Parathyroid adenoma (tissue), 2 donors: ENCODE data around the gene VOPP1.

Experiments
- H2AFZ ChIP-seq: fragments of 300-600 bp; sonication (generic); one replicate; pipeline ENCODE4 v1.7.0; 2017; ENCODE audit warnings: antibody characterized with exemption, mild to moderate bottlenecking
- H3K27ac ChIP-seq: fragments of 300-600 bp; sonication (generic); one replicate; pipeline ENCODE4 v1.7.0; 2017
- H3K27me3 ChIP-seq: fragments of 300-600 bp; sonication (generic); one replicate; pipeline ENCODE4 v1.7.0; 2017; ENCODE audit warnings: low read length; ENCODE audit not compliant: control insufficient read depth, insufficient read depth
- H3K36me3 ChIP-seq: fragments of 300-600 bp; sonication (generic); one replicate; pipeline ENCODE4 v1.7.0; 2017; ENCODE audit warnings: low read length; ENCODE audit not compliant: control insufficient read depth, insufficient read depth
- H3K4me1 ChIP-seq: fragments of 300-600 bp; sonication (generic); one replicate; pipeline ENCODE4 v1.7.0; 2017; ENCODE audit warnings: control low read depth
- H3K4me2 ChIP-seq: fragments of 300-600 bp; sonication (generic); one replicate; pipeline ENCODE4 v1.7.0; 2017; ENCODE audit warnings: low read length
- H3K4me3 ChIP-seq: fragments of 300-600 bp; sonication (generic); one replicate; pipeline ENCODE4 v1.7.0; 2017; ENCODE audit warnings: low read depth, low read length
- H3K79me2 ChIP-seq: fragments of 300-600 bp; sonication (generic); one replicate; pipeline ENCODE4 v1.7.0; 2017; ENCODE audit warnings: control low read depth
- H3K9ac ChIP-seq: fragments of 300-600 bp; sonication (generic); one replicate; pipeline ENCODE4 v1.7.0; 2017; ENCODE audit warnings: mild to moderate bottlenecking
- H3K9me3 ChIP-seq: fragments of 300-600 bp; sonication (generic); one replicate; pipeline ENCODE4 v1.7.0; 2017; ENCODE audit warnings: low read length; ENCODE audit not compliant: control insufficient read depth
- CTCF ChIP-seq: fragments of 300-600 bp; sonication (generic); IDR thresholded peaks from one replicate; pipeline ENCODE4 v1.7.0; 2017; ENCODE audit warnings: antibody characterized with exemption, mild to moderate bottlenecking
- donor health status: primary hyperparathyroidism.

Gene VOPP1

GRCh38 chr7:55520426-55521140 lies 51.7 kb downstream of the VOPP1 start:
- TF ChIP-seq CTCF, result no peak
- no peak overlapping the region for H3K27ac ChIP-seq

GRCh38 chr7:55518836-55519235 lies 53.5 kb downstream of the VOPP1 start:
- Histone ChIP-seq H3K36me3 (no peaks in the 10 kb centered on the region), H3K4me2 (no peak overlapping the region), H3K27ac (no peak overlapping the region), H3K79me2 (peaks cover 2% of the 10 kb centered on the region), H3K27me3 (no peaks in the 10 kb centered on the region), H2AFZ (no peak overlapping the region), H3K4me3 (no peak overlapping the region), H3K4me1 (no peaks in the 10 kb centered on the region), H3K9ac (no peak overlapping the region), H3K9me3 (no peaks in the 10 kb centered on the region)
- TF ChIP-seq CTCF, result no peak

More at GRCh38 chr7:55520426-55521140, 51.7 kb downstream of the VOPP1 start:
- H3K27me3 ChIP-seq, result no peaks in the 10 kb centered on the region
- no peaks in the 10 kb centered on the region for H3K4me1 ChIP-seq
- no peaks in the 10 kb centered on the region for H3K9me3 ChIP-seq
- H2AFZ ChIP-seq, result no peak overlapping the region
- no peak overlapping the region for H3K9ac ChIP-seq
- peaks cover 10% of the 10 kb centered on the region for H3K79me2 ChIP-seq
- H3K4me3 ChIP-seq, result no peak overlapping the region
- no peak overlapping the region for H3K4me2 ChIP-seq
- H3K36me3 ChIP-seq, result no peaks in the 10 kb centered on the region

- no peak overlapping the region for H3K9ac ChIP-seq
- H3K4me1 ChIP-seq, result no peaks in the 10 kb centered on the region
- H2AFZ ChIP-seq, result no peak overlapping the region
Measured at GRCh38 chr7:55517936-55518689, 54.2 kb downstream of the VOPP1 start.

GRCh38 chr7:55517191-55517633 lies 55.1 kb downstream of the VOPP1 start:
- no peak for TF ChIP-seq CTCF
- no peaks in the 10 kb centered on the region for H3K79me2 ChIP-seq
- H3K27ac ChIP-seq, result no peak overlapping the region
- no peak overlapping the region for H2AFZ ChIP-seq
- no peaks in the 10 kb centered on the region for H3K4me1 ChIP-seq
- no peaks in the 10 kb centered on the region for H3K36me3 ChIP-seq
- H3K4me2 ChIP-seq, result no peak overlapping the region
- H3K9ac ChIP-seq, result no peak overlapping the region
- H3K9me3 ChIP-seq, result no peaks in the 10 kb centered on the region
- H3K4me3 ChIP-seq, result no peak overlapping the region
- H3K27me3 ChIP-seq, result no peaks in the 10 kb centered on the region

More at GRCh38 chr7:55517936-55518689, 54.2 kb downstream of the VOPP1 start:
- H3K27ac ChIP-seq, result no peak overlapping the region
- H3K79me2 ChIP-seq, result no peaks in the 10 kb centered on the region
- no peak for TF ChIP-seq CTCF
- H3K27me3 ChIP-seq, result no peaks in the 10 kb centered on the region
- H3K9me3 ChIP-seq, result no peaks in the 10 kb centered on the region
- no peak overlapping the region for H3K4me3 ChIP-seq
- no peak overlapping the region for H3K4me2 ChIP-seq
- H3K36me3 ChIP-seq, result no peaks in the 10 kb centered on the region
